Measurements from ENCODE around the gene TRIM27. TPM values are rescaled to one million over a fixed set of nuclear protein-coding genes. Genes with fewer than 3 reads are reported as not detected.
"Not testable (repeated sequence)": the region's sequence is repeated elsewhere in the genome, so short reads cannot be mapped to it uniquely, and the experiment has no call there.

TRIM27 gene
- total RNA-seq, 1 donor from 2014 or later, result 49.9 TPM

DNA sequence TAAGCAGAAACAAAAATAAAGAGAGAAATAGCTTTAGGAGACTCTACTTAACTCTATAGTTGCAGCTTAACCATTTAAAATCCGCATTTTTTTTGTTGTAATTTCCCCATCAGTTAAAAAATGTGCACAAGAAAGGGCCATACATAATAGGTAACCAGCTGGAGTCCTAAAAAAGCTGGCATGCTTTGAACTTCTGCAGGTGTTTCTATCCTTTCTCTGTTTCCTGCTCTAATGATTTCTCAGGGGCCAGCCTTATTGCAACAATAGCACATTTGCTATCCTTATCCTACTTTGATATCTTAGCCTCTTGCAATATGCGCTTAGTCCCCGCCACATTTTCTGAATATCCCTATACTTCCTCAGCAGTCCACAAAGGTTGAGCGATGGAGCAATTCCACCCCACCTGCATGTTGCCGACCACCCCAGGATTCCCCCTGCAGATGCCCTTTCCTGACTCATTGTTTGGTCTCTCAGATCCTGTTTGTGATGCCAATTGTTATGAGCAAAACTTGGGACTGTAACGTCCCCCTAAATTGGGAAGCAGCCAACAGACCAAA lies 48.5 kb downstream of the TRIM27 start:
- no peaks in the 10 kb centered on the region for H3K9me3 ChIP-seq
- peaks cover 21% of the 10 kb centered on the region for H3K27me3 ChIP-seq
- no peaks in the 10 kb centered on the region for H3K36me3 ChIP-seq
- no peak overlapping the region for H3K27ac ChIP-seq
- DNase-seq, result no peak
- TF ChIP-seq, protein P1, sequence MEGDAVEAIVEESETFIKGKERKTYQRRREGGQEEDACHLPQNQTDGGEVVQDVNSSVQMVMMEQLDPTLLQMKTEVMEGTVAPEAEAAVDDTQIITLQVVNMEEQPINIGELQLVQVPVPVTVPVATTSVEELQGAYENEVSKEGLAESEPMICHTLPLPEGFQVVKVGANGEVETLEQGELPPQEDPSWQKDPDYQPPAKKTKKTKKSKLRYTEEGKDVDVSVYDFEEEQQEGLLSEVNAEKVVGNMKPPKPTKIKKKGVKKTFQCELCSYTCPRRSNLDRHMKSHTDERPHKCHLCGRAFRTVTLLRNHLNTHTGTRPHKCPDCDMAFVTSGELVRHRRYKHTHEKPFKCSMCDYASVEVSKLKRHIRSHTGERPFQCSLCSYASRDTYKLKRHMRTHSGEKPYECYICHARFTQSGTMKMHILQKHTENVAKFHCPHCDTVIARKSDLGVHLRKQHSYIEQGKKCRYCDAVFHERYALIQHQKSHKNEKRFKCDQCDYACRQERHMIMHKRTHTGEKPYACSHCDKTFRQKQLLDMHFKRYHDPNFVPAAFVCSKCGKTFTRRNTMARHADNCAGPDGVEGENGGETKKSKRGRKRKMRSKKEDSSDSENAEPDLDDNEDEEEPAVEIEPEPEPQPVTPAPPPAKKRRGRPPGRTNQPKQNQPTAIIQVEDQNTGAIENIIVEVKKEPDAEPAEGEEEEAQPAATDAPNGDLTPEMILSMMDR (IDR thresholded peaks at IDR 0.05), result no peak
- no peak for ATAC-seq
- H3K4me3 ChIP-seq, result no peak overlapping the region
- intact Hi-C loops (cut with DNase I), result no loop called here
- H3K4me1 ChIP-seq, result no peaks in the 10 kb centered on the region

DNA sequence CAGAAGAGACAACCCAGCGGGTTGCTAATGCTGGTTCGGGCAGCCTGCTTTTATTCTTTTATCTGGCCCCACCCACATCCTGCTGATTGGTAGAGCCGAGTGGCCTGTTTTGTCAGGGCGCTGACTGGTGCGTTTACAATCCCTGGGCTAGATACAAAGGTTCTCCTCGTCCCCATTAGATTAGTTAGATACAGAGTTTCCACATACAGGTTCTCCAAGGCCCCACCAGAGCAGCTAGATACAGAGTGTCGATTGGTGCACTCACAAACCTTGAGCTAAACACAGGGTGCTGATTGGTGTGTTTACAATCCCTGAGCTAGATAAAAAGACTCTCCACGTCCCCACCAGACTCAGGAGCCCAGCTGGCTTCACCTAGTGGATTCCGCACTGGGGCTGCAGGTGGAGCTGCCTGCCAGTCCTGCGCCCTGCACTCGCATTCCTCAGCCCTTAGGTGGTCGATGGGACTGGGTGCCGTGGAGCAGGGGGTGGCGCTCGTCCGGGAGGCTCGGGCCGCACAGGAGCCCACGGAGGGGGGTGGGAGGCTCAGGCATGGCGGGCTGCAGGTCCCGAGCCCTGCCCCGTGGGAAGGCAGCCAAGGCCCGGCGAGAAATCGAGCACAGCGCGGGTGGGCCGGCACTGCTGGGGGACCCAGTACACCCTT lies 51.5 kb downstream of the TRIM27 start:
- H3K27ac ChIP-seq; H3K4me1 ChIP-seq; H3K9me3 ChIP-seq; H3K36me3 ChIP-seq; ATAC-seq; intact Hi-C loops (cut with DNase I); H3K4me3 ChIP-seq; DNase-seq: not testable (repeated sequence)
- H3K27me3 ChIP-seq, result peaks cover 14% of the 10 kb centered on the region

DNA sequence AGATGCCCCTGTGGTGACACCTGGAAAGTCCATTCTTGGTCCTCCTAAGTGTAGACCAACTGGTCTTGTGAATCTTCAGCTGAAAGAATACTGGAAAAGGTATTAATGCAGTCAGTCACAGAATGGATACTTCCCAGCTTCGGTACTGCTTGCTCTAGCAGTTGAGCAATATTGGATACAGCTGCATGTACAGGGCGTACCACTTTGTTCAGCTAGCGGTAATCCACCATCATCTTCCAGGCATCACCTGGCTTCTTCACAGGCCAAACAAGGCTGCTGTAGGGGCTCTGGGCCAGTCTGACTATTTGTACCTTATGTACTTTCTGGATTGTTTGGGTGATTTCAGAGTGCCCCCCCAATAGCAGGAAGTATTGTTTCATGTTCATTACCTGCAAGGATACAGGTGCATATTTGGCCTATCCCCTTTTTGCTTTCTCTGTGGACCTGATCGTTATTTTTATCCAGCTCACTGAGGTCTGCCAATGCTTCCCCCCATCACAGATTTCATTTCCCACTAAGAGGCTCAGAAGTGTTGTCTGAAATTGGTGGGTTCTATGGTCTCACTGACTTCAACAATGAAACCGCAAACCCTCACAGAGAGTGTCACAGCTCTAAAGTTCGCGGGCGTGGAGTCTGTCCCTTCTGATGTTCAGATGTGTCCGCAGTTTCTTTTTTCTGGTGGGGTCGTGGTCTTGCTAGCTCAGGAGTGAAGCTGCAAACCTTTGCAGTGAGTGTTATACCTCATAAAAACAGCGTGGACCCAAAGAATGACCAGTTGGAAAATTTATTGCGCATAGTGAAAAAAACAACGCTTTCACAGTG lies 52.2 kb downstream of the TRIM27 start:
- no peak for DNase-seq
- H3K4me1 ChIP-seq, result no peaks in the 10 kb centered on the region

DNA sequence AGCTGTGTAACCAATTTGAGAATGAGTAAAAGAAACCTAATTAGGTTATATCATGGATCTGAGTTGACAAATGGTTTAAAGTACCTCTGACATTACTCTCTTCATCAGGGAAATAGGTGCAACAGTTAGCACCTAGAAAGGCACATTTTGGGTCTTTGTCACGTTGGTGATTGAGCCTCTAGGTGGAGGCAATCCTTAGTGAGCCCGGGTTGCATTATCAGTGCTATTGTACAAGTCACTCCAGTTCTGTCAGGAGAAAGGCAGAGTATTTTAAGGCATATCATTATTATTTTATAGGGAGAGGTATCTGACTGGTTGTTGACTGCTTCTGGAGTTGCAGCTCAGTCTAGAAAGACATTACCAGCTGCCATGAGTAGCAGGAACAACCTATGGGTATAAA lies 54.9 kb downstream of the TRIM27 start:
- DNase-seq (no peak), ATAC-seq (no peak)
- H3K4me3 ChIP-seq, result no peak overlapping the region
- H3K9me3 ChIP-seq, result no peaks in the 10 kb centered on the region
- intact Hi-C loops (cut with DNase I), result no loop called here
- TF ChIP-seq, protein P1 (IDR thresholded peaks at IDR 0.05), result no peak
- H3K27me3 ChIP-seq, result no peaks in the 10 kb centered on the region
- peaks cover 8% of the 10 kb centered on the region for H3K4me1 ChIP-seq
- H3K27ac ChIP-seq, result no peak overlapping the region
- H3K36me3 ChIP-seq, result no peaks in the 10 kb centered on the region

More for the DNA sequence above, 52.2 kb downstream of the TRIM27 start:
- Histone ChIP-seq H3K36me3 (no peaks in the 10 kb centered on the region), H3K27me3 (peaks cover 11% of the 10 kb centered on the region), H3K4me3 (no peak overlapping the region), H3K27ac (no peak overlapping the region), H3K9me3 (no peaks in the 10 kb centered on the region)
- intact Hi-C loops (cut with DNase I), result no loop called here
- no peak for ATAC-seq
- TF ChIP-seq, protein P1 (IDR thresholded peaks at IDR 0.05), result no peak

DNA sequence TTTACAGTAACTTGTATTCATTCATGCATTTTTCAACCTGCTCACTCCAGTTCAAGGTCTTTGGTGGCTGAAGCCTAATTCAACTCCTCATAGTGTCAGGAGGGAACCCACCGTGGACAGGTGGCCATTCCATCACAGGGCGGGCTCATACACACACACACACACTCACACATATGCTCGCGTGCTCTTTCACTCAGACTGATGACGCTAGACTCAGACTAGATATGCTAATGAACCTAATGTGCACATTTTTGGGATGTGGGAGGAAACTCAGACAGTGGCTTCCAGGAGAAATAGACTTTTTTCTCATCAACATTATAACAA lies 56.7 kb downstream of the TRIM27 start:
- peaks cover 8% of the 10 kb centered on the region for H3K4me1 ChIP-seq
- ATAC-seq, result peak; percentile 53
- peak overlapping the region; percentile 74 for H3K4me3 ChIP-seq
- no peaks in the 10 kb centered on the region for H3K9me3 ChIP-seq
- TF ChIP-seq, protein P1 (IDR thresholded peaks at IDR 0.05), result no peak
- H3K27ac ChIP-seq, result peak overlapping the region; percentile 89
- intact Hi-C loops (cut with DNase I), result no loop called here
- no peaks in the 10 kb centered on the region for H3K36me3 ChIP-seq
- H3K27me3 ChIP-seq, result no peaks in the 10 kb centered on the region
- no peak for DNase-seq

DNA sequence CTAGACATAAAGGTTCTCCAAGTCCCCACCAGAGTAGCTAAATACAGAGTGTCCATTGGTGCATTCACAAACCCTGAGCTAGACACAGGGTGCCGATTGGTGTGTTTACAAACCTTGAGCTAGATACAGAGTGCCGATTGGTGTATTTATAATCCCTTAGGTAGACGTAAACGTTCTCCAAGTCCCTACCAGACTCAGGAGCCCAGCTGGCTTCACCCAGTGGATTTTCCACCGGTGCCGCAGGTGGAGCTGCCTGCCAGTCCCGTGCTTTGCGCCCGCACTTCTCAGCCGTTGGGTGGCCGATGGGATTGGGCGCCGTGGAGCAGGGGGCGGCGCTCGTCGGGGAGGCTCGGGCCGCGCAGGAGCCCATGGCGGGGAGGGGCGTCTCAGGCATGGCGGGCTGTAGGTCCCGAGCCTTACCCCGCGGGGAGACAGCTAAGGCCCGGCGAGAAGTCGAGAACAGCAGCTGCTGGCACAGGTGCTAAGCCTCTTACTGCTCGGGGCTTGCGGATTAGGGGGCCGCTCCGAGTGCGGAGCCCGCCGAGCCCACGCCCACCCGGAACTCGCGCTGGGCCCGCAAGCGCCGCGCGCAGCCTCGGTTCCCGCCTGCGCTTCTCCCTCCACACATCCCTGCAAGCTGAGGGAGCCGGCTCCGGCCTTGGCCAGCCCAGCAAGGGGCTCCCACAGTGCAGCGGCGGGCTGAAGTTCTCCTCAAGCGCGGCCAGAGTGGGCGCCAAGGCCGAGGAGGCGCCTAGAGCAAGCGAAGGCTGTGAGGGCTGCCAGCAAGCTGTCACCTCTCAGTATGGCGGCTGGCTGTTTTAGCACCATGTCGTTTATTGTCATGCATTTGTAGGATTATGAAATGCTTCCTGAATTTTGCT lies 57.3 kb downstream of the TRIM27 start:
- H3K36me3 ChIP-seq; H3K4me1 ChIP-seq; H3K27me3 ChIP-seq; H3K9me3 ChIP-seq; intact Hi-C loops (cut with DNase I): not testable (repeated sequence)
- peak overlapping the region; percentile 89 for H3K27ac ChIP-seq
- peak; percentile 83 for ATAC-seq
- H3K4me3 ChIP-seq, result peak overlapping the region; percentile 74
- DNase-seq, result peak; percentile 93
